ENCODE measurements around the gene FAM114A1. TPM values are rescaled to one million over a fixed set of nuclear protein-coding genes. Genes with fewer than 3 reads are reported as not detected.
A peak's percentile ranks its signal among the peaks of the same experiment; 100 is the strongest.

The FAM114A1 gene
- total RNA-seq, 2 experiments from 2014 or later, result not detected

DNA sequence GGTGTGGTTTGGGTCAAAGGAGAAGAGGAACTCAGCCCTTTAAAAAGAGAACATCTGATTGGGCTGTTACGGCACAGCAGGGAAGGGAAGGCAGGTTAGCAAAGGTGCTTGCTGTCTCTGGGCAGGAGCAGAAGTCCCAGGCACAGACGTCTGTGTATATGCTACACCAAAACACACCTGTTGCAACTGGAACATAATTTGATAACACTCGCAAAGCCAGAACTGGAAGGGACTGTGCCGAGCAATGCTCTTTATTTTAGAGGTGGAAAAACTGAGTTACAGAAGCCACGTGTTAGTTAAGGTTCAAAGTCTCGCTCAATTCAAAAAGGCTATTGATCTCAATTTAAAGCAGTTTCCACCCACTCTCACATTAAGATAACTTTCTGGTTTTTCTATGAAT, 2.2 kb upstream of the FAM114A1 start:
- Histone ChIP-seq H3K4me3 (ENCODE audit: low read length) (no peak overlapping the region), H3K9me3 (ENCODE audit: control insufficient read depth in 1 of 2, insufficient read depth in 1 of 2, low read length in 2 of 2) (no peaks in the 10 kb centered on the region), H3K27ac (ENCODE audit: low read depth in 1 of 2, low read length in 2 of 2) (no peak overlapping the region), H3K4me1 (ENCODE audit: insufficient read depth, low read length) (peaks cover 19% of the 10 kb centered on the region), H3K27me3 (ENCODE audit: control insufficient read depth in 1 of 2, insufficient read depth in 2 of 2, low read length in 2 of 2) (peaks cover 5% of the 10 kb centered on the region in 2 experiments), H3K36me3 (ENCODE audit: insufficient read depth, low read length) (no peaks in the 10 kb centered on the region)
- DNase-seq (no peak), ATAC-seq (ENCODE audit: poor library complexity) (no peak)
- H3K27ac Mint-ChIP-seq, result no peak overlapping the region
- CTCF ChIA-PET, result no interaction called here
- no peaks in the 10 kb centered on the region for H3K9me3 Mint-ChIP-seq
- peaks cover 32% of the 10 kb centered on the region for H3K4me1 Mint-ChIP-seq (ENCODE audit: low read depth)
- H3K27me3 Mint-ChIP-seq, result peaks cover 39% of the 10 kb centered on the region
- POLR2A ChIA-PET, result no interaction called here
- no peak overlapping the region for H3K4me3 Mint-ChIP-seq
- TF ChIP-seq, protein P1, sequence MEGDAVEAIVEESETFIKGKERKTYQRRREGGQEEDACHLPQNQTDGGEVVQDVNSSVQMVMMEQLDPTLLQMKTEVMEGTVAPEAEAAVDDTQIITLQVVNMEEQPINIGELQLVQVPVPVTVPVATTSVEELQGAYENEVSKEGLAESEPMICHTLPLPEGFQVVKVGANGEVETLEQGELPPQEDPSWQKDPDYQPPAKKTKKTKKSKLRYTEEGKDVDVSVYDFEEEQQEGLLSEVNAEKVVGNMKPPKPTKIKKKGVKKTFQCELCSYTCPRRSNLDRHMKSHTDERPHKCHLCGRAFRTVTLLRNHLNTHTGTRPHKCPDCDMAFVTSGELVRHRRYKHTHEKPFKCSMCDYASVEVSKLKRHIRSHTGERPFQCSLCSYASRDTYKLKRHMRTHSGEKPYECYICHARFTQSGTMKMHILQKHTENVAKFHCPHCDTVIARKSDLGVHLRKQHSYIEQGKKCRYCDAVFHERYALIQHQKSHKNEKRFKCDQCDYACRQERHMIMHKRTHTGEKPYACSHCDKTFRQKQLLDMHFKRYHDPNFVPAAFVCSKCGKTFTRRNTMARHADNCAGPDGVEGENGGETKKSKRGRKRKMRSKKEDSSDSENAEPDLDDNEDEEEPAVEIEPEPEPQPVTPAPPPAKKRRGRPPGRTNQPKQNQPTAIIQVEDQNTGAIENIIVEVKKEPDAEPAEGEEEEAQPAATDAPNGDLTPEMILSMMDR (IDR thresholded peaks at IDR 0.05), result no peak
- intact Hi-C loops (cut with DNase I, micrococcal nuclease), result no loop called here
- H3K36me3 Mint-ChIP-seq (ENCODE audit: low read depth), result no peaks in the 10 kb centered on the region

DNA sequence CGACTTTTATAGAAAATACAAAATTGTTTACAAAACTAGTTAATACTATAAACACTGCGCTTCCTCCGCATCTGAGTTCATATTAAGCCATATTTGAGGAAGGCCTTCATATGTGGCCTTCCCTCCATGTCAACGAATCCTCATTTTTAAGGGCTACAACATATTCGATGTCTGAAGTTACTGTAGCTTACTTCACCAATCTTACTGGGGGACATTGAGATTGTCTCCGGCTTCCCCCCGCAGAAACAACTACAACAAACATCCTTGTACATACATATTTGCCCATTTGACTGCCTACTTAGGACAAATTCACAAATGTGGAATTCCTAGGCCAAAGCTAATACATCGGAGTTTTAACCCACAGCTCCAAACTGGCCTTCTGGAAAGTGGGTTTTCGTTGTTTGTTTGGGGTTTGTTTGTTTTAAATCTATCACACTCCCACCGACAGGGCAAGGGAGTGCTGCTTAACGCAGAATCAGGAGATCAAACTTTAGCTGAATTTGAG, 581 bp upstream of the FAM114A1 start:
- Mint-ChIP-seq H3K9me3 (no peaks in the 10 kb centered on the region), H3K27me3 (peaks cover 39% of the 10 kb centered on the region), H3K4me3 (peak overlapping the region; percentile 84), H3K4me1 (ENCODE audit: low read depth) (peaks cover 23% of the 10 kb centered on the region), H3K27ac (no peak overlapping the region), H3K36me3 (ENCODE audit: low read depth) (no peaks in the 10 kb centered on the region)
- peaks cover 5% of the 10 kb centered on the region in 2 experiments for H3K27me3 ChIP-seq (ENCODE audit: control insufficient read depth in 1 of 2, insufficient read depth in 2 of 2, low read length in 2 of 2)
- H3K4me1 ChIP-seq (ENCODE audit: insufficient read depth, low read length), result peaks cover 16% of the 10 kb centered on the region
- H3K36me3 ChIP-seq (ENCODE audit: insufficient read depth, low read length), result no peaks in the 10 kb centered on the region
- intact Hi-C loops (cut with DNase I, micrococcal nuclease), result no loop called here
- no peak for DNase-seq
- no peak for ATAC-seq (ENCODE audit: poor library complexity)
- POLR2A ChIA-PET, result no interaction called here
- H3K4me3 ChIP-seq (ENCODE audit: low read length), result peak overlapping the region; percentile 28
- H3K9me3 ChIP-seq (ENCODE audit: control insufficient read depth in 1 of 2, insufficient read depth in 1 of 2, low read length in 2 of 2), result no peaks in the 10 kb centered on the region
- no peak overlapping the region for H3K27ac ChIP-seq (ENCODE audit: low read depth in 1 of 2, low read length in 2 of 2)
- CTCF ChIA-PET, result interaction anchor here (1.2 kb wide), 1 partner anchor 11 kb away, joined by 3 read pairs; no protein-coding TSS in a partner anchor
- TF ChIP-seq, protein P1 (IDR thresholded peaks at IDR 0.05), result no peak

DNA sequence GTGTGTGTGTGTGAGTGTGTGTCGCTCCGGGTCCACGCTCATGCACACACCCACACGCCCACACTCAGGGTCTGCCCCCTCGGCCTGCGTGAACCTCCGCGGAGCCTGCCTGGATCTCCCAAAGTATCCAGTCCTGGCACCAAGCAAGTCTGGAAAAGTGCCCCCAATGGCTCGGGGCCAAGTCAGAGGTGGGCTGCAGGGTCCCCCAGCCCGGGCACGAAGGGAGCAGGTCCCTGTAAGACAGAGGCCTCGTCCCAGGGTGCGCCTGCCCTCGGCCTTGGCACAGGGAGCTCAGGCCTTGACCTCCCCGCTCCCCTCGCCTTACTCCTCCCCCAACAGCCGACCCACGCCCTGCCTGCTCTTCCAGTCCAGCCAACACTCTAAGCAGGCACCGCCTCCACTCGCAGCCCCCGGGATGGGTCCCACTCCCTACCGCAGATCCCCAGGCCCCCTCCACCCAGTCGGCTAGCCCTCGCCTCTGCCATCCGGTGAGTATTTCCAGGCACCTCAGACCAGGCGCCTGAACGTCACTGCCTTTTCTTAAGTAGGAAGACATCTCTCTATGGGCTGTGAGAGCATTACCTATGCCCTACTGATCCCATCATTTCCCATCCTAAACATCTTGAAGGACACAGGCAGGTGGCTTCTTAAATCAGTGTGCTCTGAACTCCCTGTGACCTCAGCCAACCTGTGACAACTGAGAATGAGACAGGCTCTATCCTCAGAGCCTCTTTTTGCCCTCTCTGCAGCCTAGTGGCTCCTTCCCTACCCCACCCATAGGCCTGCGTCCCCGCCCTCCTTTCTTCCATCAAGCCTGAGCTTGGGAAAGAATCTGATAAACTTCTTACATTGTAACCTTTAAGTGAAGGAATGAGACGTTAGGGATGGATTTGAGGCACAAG, 704 bp downstream of the FAM114A1 start:
- no peaks in the 10 kb centered on the region for H3K36me3 ChIP-seq (ENCODE audit: insufficient read depth, low read length)
- no peaks in the 10 kb centered on the region for H3K36me3 Mint-ChIP-seq (ENCODE audit: low read depth)
- DNase-seq (peak in 1 of 14 experiments; percentile 20), ATAC-seq (ENCODE audit: poor library complexity) (no peak)
- POLR2A ChIA-PET, result no interaction called here
- TF ChIP-seq, protein P1 (IDR thresholded peaks at IDR 0.05), result no peak
- no peak overlapping the region for H3K27ac ChIP-seq (ENCODE audit: low read depth in 1 of 2, low read length in 2 of 2)
- H3K4me3 Mint-ChIP-seq, result peak overlapping the region; percentile 82
- peaks cover 16% of the 10 kb centered on the region for H3K4me1 ChIP-seq (ENCODE audit: insufficient read depth, low read length)
- no peaks in the 10 kb centered on the region for H3K9me3 Mint-ChIP-seq
- peaks cover 5% of the 10 kb centered on the region in 2 experiments for H3K27me3 ChIP-seq (ENCODE audit: control insufficient read depth in 1 of 2, insufficient read depth in 2 of 2, low read length in 2 of 2)
- H3K9me3 ChIP-seq (ENCODE audit: control insufficient read depth in 1 of 2, insufficient read depth in 1 of 2, low read length in 2 of 2), result no peaks in the 10 kb centered on the region
- peak overlapping the region; percentile 47 for H3K4me3 ChIP-seq (ENCODE audit: low read length)
- CTCF ChIA-PET, result no interaction called here
- H3K27me3 Mint-ChIP-seq, result peaks cover 32% of the 10 kb centered on the region
- H3K27ac Mint-ChIP-seq, result no peak overlapping the region
- intact Hi-C loops (cut with DNase I, micrococcal nuclease), result no loop called here
- H3K4me1 Mint-ChIP-seq (ENCODE audit: low read depth), result peaks cover 19% of the 10 kb centered on the region

Measured in CD4-positive, alpha-beta T cell (primary cell).